Occipital lobe (tissue), 2 donors: ENCODE data around the gene CEP76. TPM values are rescaled to one million over a fixed set of nuclear protein-coding genes. Genes with fewer than 3 reads are reported as not detected.

ENCODE experiments used
- DNase-seq: peaks from one replicate; lab custom pipeline; 2025; lab: John Stamatoyannopoulos, UW
- total RNA-seq: library from RNA; depleted of rRNA; stranded (reverse); fragments of >200 nt; gene quantifications from one replicate; pipeline ENCODE4 v1.2.3, GENCODE V29; 2014

CEP76 gene, protein sequence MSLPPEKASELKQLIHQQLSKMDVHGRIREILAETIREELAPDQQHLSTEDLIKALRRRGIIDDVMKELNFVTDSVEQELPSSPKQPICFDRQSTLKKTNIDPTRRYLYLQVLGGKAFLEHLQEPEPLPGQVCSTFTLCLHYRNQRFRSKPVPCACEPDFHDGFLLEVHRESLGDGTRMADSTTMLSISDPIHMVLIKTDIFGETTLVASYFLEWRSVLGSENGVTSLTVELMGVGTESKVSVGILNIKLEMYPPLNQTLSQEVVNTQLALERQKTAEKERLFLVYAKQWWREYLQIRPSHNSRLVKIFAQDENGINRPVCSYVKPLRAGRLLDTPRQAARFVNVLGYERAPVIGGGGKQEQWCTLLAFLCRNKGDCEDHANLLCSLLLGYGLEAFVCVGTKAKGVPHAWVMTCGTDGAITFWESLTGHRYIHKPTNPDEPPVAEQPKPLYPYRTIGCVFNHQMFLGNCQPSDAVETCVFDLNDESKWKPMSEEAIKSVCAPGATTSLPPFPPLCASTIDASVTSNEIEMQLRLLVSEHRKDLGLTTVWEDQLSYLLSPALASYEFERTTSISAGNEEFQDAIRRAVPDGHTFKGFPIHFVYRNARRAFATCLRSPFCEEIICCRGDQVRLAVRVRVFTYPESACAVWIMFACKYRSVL
- total RNA-seq = 22.5 TPM

DNA sequence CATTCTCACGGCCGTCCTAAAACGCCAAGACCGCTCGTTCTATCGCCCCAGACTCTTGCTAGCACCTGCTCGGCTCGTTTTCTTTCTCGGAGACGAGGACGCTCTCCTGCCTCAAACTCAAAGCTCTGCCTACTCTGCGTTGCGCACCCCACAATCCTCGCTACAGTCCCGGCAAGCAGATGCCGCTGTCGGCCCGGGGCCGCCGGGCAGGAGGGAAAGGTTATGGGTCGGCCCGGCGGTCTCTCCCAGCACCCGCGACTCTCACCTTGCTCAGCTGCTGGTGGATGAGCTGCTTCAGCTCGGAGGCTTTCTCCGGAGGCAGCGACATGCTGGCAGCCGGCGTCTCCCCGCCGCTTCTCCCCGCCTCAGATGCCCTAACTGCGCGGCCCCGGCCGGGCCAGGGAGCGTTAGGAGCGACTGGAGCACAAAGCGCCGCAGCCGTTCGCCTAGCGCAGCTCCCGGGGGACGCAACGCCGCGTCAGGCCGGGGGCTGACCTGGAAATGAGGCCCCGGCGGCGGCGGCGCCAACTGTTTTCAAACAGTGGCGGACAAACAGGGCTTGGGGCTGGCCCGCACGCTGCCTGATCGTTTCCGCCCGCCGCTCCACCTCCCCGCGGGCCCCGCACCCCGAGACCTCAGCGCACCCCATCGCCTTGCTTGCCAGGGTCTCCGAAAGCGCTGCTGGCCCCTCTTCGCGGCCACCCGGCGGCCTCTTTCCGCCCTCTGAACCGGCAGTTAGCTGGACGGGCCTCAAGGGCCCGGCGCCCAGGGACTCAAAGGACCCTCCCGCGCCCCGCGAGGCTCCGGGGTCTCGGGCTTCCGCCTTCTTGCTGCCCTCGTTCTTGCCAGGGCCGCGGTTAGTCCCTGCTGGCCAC, at the start of gene CEP76, which contains the start of gene PSMG2:
Gene CEP76, minus strand, starts transcription at position 503 of the 875 bp plus-strand sequence. Its CDS starts 175 bp downstream, at position 328.
Gene PSMG2, plus strand, starts transcription at position 822 of the 875 bp plus-strand sequence. CDS start 66 bp downstream, outside the sequence.
- peak; percentile 79 for DNase-seq

DNA sequence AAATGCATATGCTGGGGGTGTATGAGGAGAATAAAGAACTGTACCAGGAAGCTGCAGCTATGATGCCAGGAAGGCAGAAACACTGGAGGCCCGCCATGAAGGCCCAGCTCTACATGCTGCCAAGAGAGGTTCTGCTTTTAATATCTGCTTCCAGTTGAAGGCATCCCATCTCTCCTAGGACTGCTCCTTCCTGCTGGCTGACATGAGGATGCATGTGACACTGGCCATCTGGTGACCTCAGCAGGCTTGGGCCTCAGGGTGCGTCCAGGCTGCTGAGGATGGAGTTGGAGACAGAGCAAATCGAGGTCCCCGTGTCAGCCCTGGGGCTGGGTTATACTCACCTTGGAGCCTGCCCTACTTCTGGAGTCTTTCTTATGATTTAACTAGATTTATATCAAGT, 49.4 kb upstream of the CEP76 start:
- no peak for DNase-seq

- no peak for DNase-seq
These were observed 49.0 kb upstream of the CEP76 start for GRCh38 chr18:12751503-12751884.

GRCh38 chr18:12750715-12751502, 48.4 kb upstream of the CEP76 start:
- DNase-seq = no peak

GRCh38 chr18:12750076-12750714, 47.7 kb upstream of the CEP76 start:
- no peak for DNase-seq

- DNase-seq = no peak
These were observed 46.6 kb upstream of the CEP76 start for GRCh38 chr18:12749121-12749520.

DNA sequence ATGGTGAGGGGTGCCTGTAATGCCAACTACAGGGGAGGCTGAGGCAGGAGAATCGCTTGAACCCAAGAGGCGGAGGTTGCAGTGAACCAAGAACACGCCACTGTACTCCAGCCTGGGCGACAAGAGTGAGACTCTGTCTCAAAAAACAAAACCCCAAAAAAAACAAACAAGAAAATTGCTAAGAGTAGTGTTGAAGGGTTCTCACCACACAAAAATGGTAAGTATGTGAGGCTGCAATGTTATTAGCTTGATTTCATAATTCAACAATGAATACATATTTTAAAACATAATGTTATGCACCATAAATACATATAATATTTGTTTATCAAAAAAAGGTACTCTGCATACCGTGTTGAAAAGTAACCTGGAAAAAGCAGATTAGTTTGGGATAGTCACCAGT, 46.1 kb upstream of the CEP76 start:
- DNase-seq = no peak

DNA sequence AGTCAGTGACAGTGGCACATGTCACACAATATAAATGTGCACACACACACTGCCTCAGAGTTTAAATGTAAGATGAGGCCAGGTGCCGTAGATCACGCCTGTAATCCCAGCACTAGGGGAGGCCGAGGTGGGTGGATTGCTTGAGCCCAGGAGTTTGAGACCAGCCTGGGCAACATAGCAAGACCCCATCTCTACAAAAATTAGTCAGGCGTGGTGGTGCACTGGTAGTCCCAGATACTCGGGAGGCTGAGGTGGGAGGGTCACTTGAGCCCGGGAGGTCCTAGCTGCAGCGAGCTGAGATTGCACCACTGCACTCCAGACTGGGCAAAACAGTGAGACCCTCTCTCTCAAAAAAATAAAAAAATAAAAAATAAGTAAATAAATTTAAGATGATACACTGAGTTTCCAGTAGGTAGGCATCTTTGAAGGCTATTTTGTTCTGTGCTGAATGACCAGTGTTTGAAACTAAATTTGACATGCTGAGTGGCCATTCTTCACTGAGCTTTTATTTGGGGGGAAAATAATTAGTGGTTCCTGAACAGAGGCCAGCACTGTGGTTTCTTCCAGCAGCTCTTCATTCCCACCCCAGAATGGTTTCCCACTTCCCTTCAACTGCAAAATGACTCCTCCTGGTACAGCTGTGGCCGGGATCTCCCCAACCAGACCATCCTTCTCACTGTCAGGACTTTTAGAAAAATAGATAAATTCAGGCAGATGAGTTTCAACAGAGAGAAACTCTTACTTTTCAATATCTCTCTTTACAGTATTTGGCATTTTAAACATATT, 45.2 kb upstream of the CEP76 start:
- DNase-seq = no peak

- DNase-seq = no peak
These were observed 42.7 kb upstream of the CEP76 start for GRCh38 chr18:12745095-12745795.

- DNase-seq = no peak
These were observed 41.6 kb upstream of the CEP76 start for GRCh38 chr18:12744103-12744502.

DNA sequence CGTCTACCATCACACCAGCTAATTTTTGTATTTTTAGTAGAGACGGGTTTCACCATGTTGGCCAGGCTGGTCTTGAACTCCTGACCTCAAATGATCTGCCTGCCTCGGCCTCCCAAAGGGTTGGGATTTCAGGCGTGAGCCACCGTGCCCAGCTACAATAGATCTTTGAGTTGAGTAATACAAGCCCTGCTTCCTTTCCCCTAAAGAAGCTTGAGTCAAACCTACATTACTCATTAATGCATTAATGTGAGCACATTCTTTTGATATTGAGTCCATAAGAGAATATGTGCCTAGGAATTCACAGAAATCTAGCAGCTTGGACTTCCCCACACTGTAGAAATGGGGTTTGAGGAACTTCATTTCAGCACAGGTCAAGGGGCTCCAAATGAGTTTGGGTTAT, 39.9 kb upstream of the CEP76 start:
- no peak for DNase-seq

- DNase-seq = no peak
These were observed 38.8 kb upstream of the CEP76 start for GRCh38 chr18:12741351-12741750.

DNA sequence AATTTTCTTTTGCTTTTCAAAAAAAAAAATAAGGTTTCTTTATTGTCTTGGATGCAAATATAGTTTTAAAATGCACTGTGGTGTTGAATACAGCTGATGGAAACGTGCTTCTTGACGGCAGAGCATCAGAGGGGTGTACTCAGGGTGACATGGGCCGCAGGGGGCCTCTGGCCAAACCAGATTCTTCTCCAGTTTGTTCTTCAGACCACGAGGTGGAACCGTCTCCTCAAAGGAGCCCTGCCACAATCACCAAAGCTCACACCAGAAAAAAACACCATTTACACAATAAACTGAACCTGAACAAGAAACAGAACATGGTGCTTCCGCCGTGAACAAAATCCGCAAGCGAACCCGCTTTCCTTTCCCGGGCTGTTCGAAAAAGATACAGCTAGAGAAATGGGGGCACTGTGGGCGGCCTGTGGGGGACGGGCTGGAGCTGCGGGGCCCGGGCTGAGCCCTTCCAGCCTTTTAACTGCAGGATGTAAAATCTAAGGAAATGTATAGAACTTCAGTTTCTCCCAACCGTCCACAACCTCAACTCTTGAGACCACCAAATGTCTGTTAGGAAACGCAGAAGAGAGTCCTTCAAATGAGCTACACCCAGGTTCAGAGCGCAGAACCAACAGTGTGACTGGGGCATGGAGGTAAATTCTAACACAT, 34.9 kb upstream of the CEP76 start:
- DNase-seq = no peak

GRCh38 chr18:12726774-12727550, 24.4 kb upstream of the CEP76 start:
- peak; percentile 37 for DNase-seq

DNA sequence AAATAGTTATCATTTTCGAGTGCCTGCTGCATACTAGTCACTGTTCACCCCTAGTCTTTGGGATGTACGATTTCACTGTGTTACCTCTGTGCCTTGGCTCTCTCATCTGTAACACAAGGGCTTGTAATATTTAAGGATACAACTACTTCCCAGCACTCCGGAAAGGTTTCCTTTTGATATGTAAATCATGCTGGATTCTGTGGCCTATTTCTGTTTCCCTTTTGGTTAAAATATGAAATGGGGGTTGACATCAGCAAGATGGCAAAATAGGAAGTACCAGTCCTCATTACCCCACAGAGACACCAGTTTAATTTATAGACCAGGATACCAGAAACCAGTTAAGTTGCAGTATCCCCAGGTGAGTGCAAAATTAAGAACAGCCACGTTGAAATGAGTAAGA, 23.8 kb upstream of the CEP76 start:
- DNase-seq = no peak

GRCh38 chr18:12722731-12723130, 20.2 kb upstream of the CEP76 start:
- DNase-seq = no peak

DNA sequence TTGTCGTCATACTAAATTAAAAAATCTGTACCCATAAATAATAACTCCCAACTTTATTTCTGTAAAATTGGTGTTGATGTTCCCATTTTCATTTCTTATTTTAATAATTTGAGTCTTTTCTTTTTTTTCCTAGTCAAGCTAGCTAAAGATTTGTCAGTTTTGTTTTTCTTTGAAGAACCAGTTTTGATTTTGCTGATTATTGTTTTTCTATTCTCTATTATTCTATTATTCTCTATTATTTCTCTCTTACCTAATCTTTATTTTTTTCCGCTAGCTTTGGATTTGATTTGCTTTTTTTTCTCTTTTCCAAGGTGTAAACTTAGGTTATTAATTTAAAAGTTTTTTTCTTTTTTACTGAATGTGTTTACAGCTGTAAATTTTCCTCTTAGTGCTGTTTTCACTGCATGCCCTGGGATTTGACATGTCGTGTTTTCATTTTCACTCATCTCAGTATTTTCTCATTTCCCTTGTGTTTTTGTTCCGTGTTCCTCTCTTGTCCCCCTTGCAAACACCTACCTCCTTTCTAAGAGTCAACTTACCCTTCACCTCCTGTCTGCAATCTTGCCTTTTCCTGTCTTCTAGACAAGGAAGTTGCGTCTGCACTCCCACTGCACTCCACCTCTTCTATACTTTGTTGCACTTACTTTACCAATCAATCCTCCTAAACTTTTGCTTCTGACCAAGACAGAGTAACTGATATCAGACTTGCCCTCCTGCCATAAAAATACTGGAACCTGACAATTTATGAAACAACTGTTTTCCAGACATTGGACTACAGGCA, 19.2 kb upstream of the CEP76 start:
- no peak for DNase-seq
